HFFc6 (cell line): ENCODE data around the gene SREK1IP1. TPM values are rescaled to one million over a fixed set of nuclear protein-coding genes. Genes with fewer than 3 reads are reported as not detected.

Experiments
- DNase-seq: peaks from one replicate; pipeline ENCODE4 v3.0.0-alpha.2; 2018
- H3K27ac Mint-ChIP-seq: 2 replicates; pipeline ENCODE4 v1.8.0; 2020; ENCODE audit warnings: mild to moderate bottlenecking, mixed read lengths
- H3K27me3 Mint-ChIP-seq: 2 replicates; pipeline ENCODE4 v1.8.0; 2021; ENCODE audit warnings: mild to moderate bottlenecking, moderate library complexity, mixed read lengths; ENCODE audit not compliant: insufficient read depth
- H3K36me3 Mint-ChIP-seq: 2 replicates; pipeline ENCODE4 v1.8.0; 2021; ENCODE audit warnings: low read depth, mixed read lengths
- H3K4me1 Mint-ChIP-seq: 2 replicates; pipeline ENCODE4 v1.8.0; 2020; ENCODE audit warnings: low read depth, mixed read lengths
- H3K4me3 Mint-ChIP-seq: 2 replicates; pipeline ENCODE4 v1.8.0; 2020; ENCODE audit warnings: mild to moderate bottlenecking, moderate library complexity, mixed read lengths
- H3K9me3 Mint-ChIP-seq: 2 replicates; pipeline ENCODE4 v1.8.0; 2020; ENCODE audit warnings: mild to moderate bottlenecking, mixed read lengths
- long read RNA-seq: library from polyadenylated mRNA; unstranded; transcript quantifications from one replicate; pipeline ENCODE4 v2.0.0, GENCODE V29; 2019
- total RNA-seq, 6 experiments: library from RNA; stranded (reverse); fragmentation: NEBNext Ultra II Directional; extraction: Animal tissue kit (Norgen Biotek cat#: 25700); gene quantifications; 2 replicates in 1 of 6; 3 replicates in 5 of 6; pipeline ENCODE4 v1.2.3, GENCODE V29; 2021
- TF ChIP-seq, protein P1 (sequence below): fragments of 200-600 bp; sonication (generic); IDR thresholded peaks from 2 replicates; pipeline ENCODE4 v1.5.0; 2021; ENCODE audit warnings: antibody characterized with exemption, mild to moderate bottlenecking

The SREK1IP1 gene
- 10 to 100 TPM; 20.8 to 24.5 (median 22.6) TPM for total RNA-seq
- long read RNA-seq, full-length matches to known transcripts, result 16 of 27 reads
- long read RNA-seq, partial matches to known transcripts, result 6 of 27 reads
- long read RNA-seq, other reads (novel, unspliced or antisense), result 5 of 27 reads

DNA sequence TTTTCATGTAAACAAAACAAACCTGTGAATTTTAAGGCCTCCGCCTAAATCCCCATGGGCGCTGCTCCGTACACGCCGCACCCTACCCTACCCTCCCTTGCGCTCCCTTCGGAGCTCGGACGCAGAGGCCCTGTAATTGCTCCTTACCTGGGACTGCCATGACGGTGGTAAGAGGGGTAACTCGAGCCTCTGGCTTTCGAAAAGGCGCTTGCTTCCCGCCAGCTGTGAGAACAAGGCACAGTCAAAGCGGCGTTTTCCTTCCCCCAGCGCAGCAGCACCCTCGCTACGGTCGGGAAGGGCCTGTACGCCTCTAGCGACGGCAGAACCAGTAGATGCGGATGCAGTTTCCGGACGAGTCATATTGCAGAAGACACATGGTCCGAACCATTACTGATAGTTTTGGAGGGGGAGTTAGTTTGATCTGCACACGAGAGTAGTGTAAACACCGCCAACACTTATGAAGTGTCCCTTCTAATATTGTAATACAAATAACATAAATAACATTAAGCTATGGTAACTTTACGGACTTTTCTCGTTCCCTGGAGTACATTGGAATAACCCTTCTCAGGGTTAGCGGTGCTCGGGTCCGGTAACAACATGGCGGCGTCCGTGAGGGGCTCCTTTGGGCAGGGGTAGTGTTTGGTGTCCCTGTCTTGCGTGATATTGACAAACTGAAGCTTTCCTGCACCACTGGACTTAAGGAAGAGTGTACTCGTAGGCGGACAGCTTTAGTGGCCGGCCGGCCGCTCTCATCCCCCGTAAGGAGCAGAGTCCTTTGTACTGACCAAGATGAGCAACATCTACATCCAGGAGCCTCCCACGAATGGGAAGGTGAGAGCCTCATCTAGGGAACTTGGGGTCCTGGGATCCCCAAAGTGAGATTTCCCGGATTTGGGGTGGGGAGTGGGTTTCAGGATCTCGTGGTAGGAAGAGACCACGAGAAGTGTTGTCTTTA lies at the start of gene SREK1IP1, which contains the start of gene CWC27:
Gene SREK1IP1 (minus strand): TSS at position 334 of the 955 bp plus-strand sequence. CDS start 174 bp downstream, at position 160.
Gene CWC27 (plus strand): TSS at position 573 of the 955 bp plus-strand sequence. CDS start 217 bp downstream, at position 790.
- peak; percentile 91 for DNase-seq
- no peaks in the 10 kb centered on the region; the same call in 1 of the 2 replicates for H3K27me3 Mint-ChIP-seq
- H3K4me1 Mint-ChIP-seq, result peaks cover 47% of the 10 kb centered on the region
- peaks cover 6% of the 10 kb centered on the region for H3K36me3 Mint-ChIP-seq
- peak within 1 kb of the TSS; percentile 98 for H3K4me3 Mint-ChIP-seq
- peak within 1 kb of the TSS; percentile 97 for H3K27ac Mint-ChIP-seq
- H3K9me3 Mint-ChIP-seq, result no peaks in the 10 kb centered on the region
- TF ChIP-seq, protein P1, sequence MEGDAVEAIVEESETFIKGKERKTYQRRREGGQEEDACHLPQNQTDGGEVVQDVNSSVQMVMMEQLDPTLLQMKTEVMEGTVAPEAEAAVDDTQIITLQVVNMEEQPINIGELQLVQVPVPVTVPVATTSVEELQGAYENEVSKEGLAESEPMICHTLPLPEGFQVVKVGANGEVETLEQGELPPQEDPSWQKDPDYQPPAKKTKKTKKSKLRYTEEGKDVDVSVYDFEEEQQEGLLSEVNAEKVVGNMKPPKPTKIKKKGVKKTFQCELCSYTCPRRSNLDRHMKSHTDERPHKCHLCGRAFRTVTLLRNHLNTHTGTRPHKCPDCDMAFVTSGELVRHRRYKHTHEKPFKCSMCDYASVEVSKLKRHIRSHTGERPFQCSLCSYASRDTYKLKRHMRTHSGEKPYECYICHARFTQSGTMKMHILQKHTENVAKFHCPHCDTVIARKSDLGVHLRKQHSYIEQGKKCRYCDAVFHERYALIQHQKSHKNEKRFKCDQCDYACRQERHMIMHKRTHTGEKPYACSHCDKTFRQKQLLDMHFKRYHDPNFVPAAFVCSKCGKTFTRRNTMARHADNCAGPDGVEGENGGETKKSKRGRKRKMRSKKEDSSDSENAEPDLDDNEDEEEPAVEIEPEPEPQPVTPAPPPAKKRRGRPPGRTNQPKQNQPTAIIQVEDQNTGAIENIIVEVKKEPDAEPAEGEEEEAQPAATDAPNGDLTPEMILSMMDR, result peak; percentile 38; the same call in 1 of the 2 replicates

DNA sequence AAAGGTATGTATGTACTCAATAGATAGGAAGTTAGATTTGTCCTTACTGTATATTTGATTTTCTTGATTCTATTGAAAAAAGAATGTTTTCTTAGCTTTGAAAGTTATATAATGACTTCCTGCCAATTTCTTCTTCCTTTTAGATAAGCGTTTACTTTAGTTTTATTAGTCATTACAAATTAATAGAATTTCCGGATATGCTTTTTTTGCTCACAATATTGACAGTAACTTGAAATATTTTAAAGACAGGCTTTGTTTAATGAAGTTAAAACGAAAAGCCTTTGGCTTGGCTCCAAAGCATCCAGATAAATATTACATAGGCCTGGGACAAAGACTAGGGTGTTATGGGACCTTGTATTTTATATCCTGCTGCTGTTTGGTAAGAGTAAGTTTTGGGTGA lies 49.8 kb upstream of the SREK1IP1 start:
- peaks cover 20% of the 10 kb centered on the region for H3K4me1 Mint-ChIP-seq
- peaks cover 5% of the 10 kb centered on the region; the same call in 1 of the 2 replicates for H3K36me3 Mint-ChIP-seq
- no peak for DNase-seq
- no peak overlapping the region for H3K4me3 Mint-ChIP-seq
- no peak overlapping the region for H3K27ac Mint-ChIP-seq
- H3K9me3 Mint-ChIP-seq, result no peaks in the 10 kb centered on the region
- H3K27me3 Mint-ChIP-seq, result no peaks in the 10 kb centered on the region
- TF ChIP-seq, protein P1, result no peak

DNA sequence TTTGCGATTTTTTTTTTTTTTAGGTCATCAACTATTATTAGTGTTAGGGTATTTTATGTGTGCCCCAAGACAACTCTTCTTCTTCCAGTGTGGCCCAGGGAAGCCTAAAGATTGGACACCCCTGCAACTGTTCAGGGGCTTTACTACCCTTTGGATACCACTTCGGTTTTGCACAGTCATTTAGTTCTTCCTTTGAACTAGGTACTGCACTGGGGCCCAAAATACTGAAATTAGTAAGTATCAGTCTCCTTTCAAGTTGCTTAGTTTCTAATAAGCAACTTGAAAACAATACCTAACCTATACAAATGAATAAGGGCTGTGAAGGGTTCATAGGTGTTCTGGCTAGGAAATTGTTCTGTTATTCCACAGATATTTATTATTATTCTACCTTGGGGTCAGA lies 45.6 kb upstream of the SREK1IP1 start:
- H3K27ac Mint-ChIP-seq, result no peak overlapping the region; the same call in 1 of the 2 replicates
- no peak for DNase-seq
- H3K36me3 Mint-ChIP-seq, result no peaks in the 10 kb centered on the region
- no peaks in the 10 kb centered on the region for H3K9me3 Mint-ChIP-seq
- H3K27me3 Mint-ChIP-seq, result no peaks in the 10 kb centered on the region
- no peak overlapping the region for H3K4me3 Mint-ChIP-seq
- TF ChIP-seq, protein P1, result no peak
- H3K4me1 Mint-ChIP-seq, result peaks cover 23% of the 10 kb centered on the region

DNA sequence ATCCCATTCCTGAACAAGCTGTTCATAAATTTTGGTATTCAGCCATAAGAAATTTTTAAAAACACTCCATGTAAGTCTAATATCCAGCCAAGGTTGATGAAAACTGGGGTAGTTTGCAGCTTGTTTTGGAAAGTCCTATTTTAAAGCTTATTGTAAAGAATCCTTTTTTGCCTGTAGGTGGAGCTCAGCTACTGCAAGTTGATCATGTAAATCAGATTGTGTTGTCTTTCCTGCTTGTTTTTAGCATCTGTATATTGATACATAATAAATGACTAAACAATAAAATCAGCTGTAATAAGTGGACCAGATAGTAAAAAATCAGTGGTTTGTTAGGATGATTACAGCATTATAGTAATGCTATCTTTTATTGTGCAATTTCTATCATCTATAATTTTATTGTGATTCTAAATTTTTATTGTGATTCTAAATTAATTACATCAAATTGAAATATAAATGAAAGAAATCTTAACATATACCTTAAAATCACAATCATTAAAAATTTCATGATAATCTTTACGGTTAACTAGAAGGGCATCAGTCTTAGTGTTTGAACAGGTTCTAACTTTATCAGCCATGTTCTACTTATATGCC lies 42.7 kb upstream of the SREK1IP1 start:
- H3K4me1 Mint-ChIP-seq, result peaks cover 26% of the 10 kb centered on the region
- no peaks in the 10 kb centered on the region for H3K27me3 Mint-ChIP-seq
- H3K36me3 Mint-ChIP-seq, result peaks cover 6% of the 10 kb centered on the region; the same call in 1 of the 2 replicates
- no peak overlapping the region for H3K4me3 Mint-ChIP-seq
- no peak overlapping the region for H3K27ac Mint-ChIP-seq
- peak; percentile 51 for DNase-seq
- TF ChIP-seq, protein P1, result peak; percentile 87
- no peaks in the 10 kb centered on the region for H3K9me3 Mint-ChIP-seq

DNA sequence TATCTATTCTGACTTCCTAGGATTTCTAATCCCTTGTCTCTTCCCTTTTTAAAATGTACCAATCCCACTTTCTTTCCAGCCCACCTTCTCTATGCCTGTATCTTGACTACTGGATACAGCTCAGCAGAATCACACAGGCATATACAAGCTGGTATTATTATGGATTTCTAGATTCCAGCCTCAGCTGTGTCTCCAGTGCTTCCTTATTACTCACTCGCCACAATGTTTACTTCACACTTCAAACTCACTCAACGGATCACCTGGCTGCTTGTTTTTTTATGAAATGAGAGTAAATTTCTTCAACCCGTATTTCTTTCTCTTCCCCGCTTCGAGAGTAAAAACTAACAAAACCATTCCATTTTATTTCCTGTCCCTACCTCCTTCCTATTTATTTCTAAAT lies 39.0 kb upstream of the SREK1IP1 start:
- TF ChIP-seq, protein P1, result no peak
- DNase-seq, result no peak
- H3K27ac Mint-ChIP-seq, result no peak overlapping the region

More for the DNA sequence above, 39.0 kb upstream of the SREK1IP1 start:
- H3K27me3 Mint-ChIP-seq, result no peaks in the 10 kb centered on the region
- H3K9me3 Mint-ChIP-seq, result no peaks in the 10 kb centered on the region
- H3K4me3 Mint-ChIP-seq, result no peak overlapping the region
- H3K4me1 Mint-ChIP-seq, result peaks cover 14% of the 10 kb centered on the region
- peaks cover 6% of the 10 kb centered on the region; the same call in 1 of the 2 replicates for H3K36me3 Mint-ChIP-seq
